Fibroblast of skin of scalp (primary cell): ENCODE data around the gene GREB1.
A peak's percentile ranks its signal among the peaks of the same experiment; 100 is the strongest.

Experiments used
- DNase-seq: peaks from one replicate; pipeline ENCODE4 v3.0.0-alpha.2; 2013

The GREB1 gene

GRCh38 chr2:11665510-11666362 lies 131.9 kb downstream of the GREB1 start:
- DNase-seq = no peak

GRCh38 chr2:11667194-11667593 lies 133.3 kb downstream of the GREB1 start:
- no peak for DNase-seq

- no peak for DNase-seq
These were observed 134.2 kb downstream of the GREB1 start for GRCh38 chr2:11667866-11668637.

- peak; percentile 50 for DNase-seq
These were observed 135.8 kb downstream of the GREB1 start, which contains the start of gene NTSR2 for GRCh38 chr2:11669454-11670291. Gene NTSR2, minus strand, starts transcription at chr2:11670195. Its CDS starts 66 bp downstream, at chr2:11670129.

- DNase-seq = no peak
These were observed 138.6 kb downstream of the GREB1 start for GRCh38 chr2:11672407-11672806.

GRCh38 chr2:11674983-11675382 lies 141.1 kb downstream of the GREB1 start:
- DNase-seq = no peak

GRCh38 chr2:11675423-11676112 lies 141.7 kb downstream of the GREB1 start:
- no peak for DNase-seq

- no peak for DNase-seq
These were observed 142.8 kb downstream of the GREB1 start for GRCh38 chr2:11676640-11677039.

- DNase-seq = no peak
These were observed 143.6 kb downstream of the GREB1 start for GRCh38 chr2:11677136-11678055.

GRCh38 chr2:11678306-11678960 lies 144.6 kb downstream of the GREB1 start:
- no peak for DNase-seq

- DNase-seq = no peak
These were observed 145.2 kb downstream of the GREB1 start for GRCh38 chr2:11679016-11679415.

- DNase-seq = no peak
These were observed 145.8 kb downstream of the GREB1 start for GRCh38 chr2:11679486-11680181.

GRCh38 chr2:11680182-11680900 lies 146.5 kb downstream of the GREB1 start:
- DNase-seq = no peak

GRCh38 chr2:11680901-11681721 lies 147.3 kb downstream of the GREB1 start:
- no peak for DNase-seq

GRCh38 chr2:11681722-11682589 lies 148.1 kb downstream of the GREB1 start:
- DNase-seq = no peak

- DNase-seq = no peak
These were observed 148.7 kb downstream of the GREB1 start for GRCh38 chr2:11682590-11682915.

- no peak for DNase-seq
These were observed 149.6 kb downstream of the GREB1 start for GRCh38 chr2:11683476-11683875.
